ENCODE measurements around the gene SF3B1. TPM values are rescaled to one million over a fixed set of nuclear protein-coding genes. Genes with fewer than 3 reads are reported as not detected.

The SF3B1 gene
- total and polyA plus RNA-seq, 4 donors = 126 to 432 (median 232) TPM

DNA sequence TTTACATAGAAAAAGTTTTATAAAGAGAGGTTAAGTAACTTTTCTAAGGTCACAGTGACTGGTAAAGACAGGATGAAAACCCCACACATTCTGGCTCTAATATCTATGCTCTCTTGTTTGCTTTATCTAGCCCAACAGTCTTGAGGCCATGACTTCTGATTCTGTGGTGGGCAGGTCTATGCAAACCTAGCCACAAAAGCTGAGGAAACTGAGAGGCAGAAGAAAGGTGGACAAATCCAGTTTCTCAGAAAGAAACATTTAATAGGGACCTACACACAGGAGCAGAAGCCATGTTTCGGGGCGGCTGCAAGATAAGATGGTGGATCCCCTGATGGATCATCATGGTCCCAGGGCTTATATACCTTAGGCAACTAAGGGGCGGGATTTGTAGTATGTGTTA is 43.0 kb upstream of the SF3B1 start:
- no peaks in the 10 kb centered on the region for H3K27me3 ChIP-seq (ENCODE audit: control insufficient read depth in 3 of 3, insufficient read depth in 3 of 3, low read length in 2 of 3)
- peaks cover 9 to 34% (median 19%) of the 10 kb centered on the region in 4 donors for H3K36me3 ChIP-seq (ENCODE audit: control insufficient read depth in 4 of 4, insufficient read depth in 4 of 4, low read length in 4 of 4)
- H3K4me1 ChIP-seq (ENCODE audit: control insufficient read depth in 5 of 5, insufficient read depth in 5 of 5, low read length in 5 of 5) = peaks cover 0 to 2% (median 0%) of the 10 kb centered on the region in 5 donors
- ATAC-seq (ENCODE audit: insufficient read depth, low FRiP score) (no peak), DNase-seq (no peak)
- TF ChIP-seq, protein P1, sequence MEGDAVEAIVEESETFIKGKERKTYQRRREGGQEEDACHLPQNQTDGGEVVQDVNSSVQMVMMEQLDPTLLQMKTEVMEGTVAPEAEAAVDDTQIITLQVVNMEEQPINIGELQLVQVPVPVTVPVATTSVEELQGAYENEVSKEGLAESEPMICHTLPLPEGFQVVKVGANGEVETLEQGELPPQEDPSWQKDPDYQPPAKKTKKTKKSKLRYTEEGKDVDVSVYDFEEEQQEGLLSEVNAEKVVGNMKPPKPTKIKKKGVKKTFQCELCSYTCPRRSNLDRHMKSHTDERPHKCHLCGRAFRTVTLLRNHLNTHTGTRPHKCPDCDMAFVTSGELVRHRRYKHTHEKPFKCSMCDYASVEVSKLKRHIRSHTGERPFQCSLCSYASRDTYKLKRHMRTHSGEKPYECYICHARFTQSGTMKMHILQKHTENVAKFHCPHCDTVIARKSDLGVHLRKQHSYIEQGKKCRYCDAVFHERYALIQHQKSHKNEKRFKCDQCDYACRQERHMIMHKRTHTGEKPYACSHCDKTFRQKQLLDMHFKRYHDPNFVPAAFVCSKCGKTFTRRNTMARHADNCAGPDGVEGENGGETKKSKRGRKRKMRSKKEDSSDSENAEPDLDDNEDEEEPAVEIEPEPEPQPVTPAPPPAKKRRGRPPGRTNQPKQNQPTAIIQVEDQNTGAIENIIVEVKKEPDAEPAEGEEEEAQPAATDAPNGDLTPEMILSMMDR (IDR thresholded peaks at IDR 0.05; ENCODE audit: control extremely low read depth, extremely low read depth) = no peak
- peaks cover 0 to 3% (median 0%) of the 10 kb centered on the region in 4 donors for H3K9me3 ChIP-seq (ENCODE audit: control insufficient read depth in 4 of 4, insufficient read depth in 3 of 4, low read length in 3 of 4)
- H3K4me3 ChIP-seq = no peak overlapping the region
- no peak overlapping the region for H3K27ac ChIP-seq (ENCODE audit: low read depth in 1 of 2, low read length in 1 of 2)
- 97 to 99% methylated on average over 3 of the region's 3 CpGs for WGBS, 2 donors
- H3K9ac ChIP-seq (ENCODE audit: insufficient read depth in 1 of 2, low read length in 2 of 2) = no peak overlapping the region

DNA sequence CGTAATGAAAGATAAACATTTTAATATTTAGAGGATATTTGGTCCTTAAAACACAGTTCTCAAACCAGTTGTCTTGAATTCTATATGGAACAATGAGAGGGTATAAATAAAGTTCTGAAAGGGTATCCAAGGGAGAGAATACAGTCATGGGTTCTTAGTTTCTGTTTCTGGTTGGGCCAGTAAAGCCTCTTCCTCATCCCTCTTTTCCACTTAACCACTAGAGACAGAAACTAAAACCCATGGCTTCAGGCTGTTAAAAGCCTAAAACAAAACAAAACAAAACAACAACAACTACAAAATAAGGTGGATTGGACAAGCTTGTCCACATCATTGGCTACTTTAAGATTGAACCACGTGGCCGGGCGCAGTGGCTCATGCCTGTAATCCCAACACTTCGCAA is 37.3 kb upstream of the SF3B1 start:
- Histone ChIP-seq H3K4me1 (ENCODE audit: control insufficient read depth in 5 of 5, insufficient read depth in 5 of 5, low read length in 5 of 5) (no peaks in the 10 kb centered on the region), H3K9ac (ENCODE audit: insufficient read depth in 1 of 2, low read length in 2 of 2) (no peak overlapping the region), H3K36me3 (ENCODE audit: control insufficient read depth in 4 of 4, insufficient read depth in 4 of 4, low read length in 4 of 4) (peaks cover 12 to 49% (median 25%) of the 10 kb centered on the region in 4 donors), H3K9me3 (ENCODE audit: control insufficient read depth in 4 of 4, insufficient read depth in 3 of 4, low read length in 3 of 4) (no peaks in the 10 kb centered on the region), H3K27me3 (ENCODE audit: control insufficient read depth in 3 of 3, insufficient read depth in 3 of 3, low read length in 2 of 3) (no peaks in the 10 kb centered on the region), H3K4me3 (no peak overlapping the region), H3K27ac (ENCODE audit: low read depth in 1 of 2, low read length in 1 of 2) (no peak overlapping the region)
- TF ChIP-seq, protein P1 (IDR thresholded peaks at IDR 0.05; ENCODE audit: control extremely low read depth, extremely low read depth) = no peak
- WGBS, 2 donors = 94 to 98% methylated on average over 5 of the region's 5 CpGs
- DNase-seq = no peak
- ATAC-seq (ENCODE audit: insufficient read depth, low FRiP score) = no peak

DNA sequence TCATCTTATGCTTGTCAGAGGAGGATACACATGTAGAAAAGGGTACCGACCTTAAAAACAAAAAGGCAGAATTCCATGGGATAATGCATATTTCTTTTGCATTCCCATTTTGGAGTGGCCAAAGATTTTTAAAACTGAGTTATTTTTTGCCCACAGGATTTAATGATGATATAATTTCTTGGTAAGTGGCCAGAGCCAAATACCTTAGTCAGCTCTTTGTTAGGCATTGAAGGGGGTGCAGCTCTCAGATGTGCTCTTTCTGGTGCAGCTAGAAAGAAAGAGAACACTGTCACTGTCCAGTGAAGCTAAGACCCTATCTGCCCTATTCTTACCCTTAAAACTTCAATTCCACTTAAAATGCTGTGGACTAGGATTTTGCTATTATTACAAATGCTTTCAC is 29.3 kb upstream of the SF3B1 start:
- TF ChIP-seq, protein P1 (IDR thresholded peaks at IDR 0.05; ENCODE audit: control extremely low read depth, extremely low read depth) = no peak
- Histone ChIP-seq H3K9ac (ENCODE audit: insufficient read depth in 1 of 2, low read length in 2 of 2) (no peak overlapping the region), H3K9me3 (ENCODE audit: control insufficient read depth in 4 of 4, insufficient read depth in 3 of 4, low read length in 3 of 4) (no peaks in the 10 kb centered on the region), H3K4me1 (ENCODE audit: control insufficient read depth in 5 of 5, insufficient read depth in 5 of 5, low read length in 5 of 5) (peaks cover 0 to 7% (median under 1%) of the 10 kb centered on the region in 5 donors), H3K27ac (ENCODE audit: low read depth in 1 of 2, low read length in 1 of 2) (no peak overlapping the region), H3K4me3 (no peak overlapping the region), H3K27me3 (ENCODE audit: control insufficient read depth in 3 of 3, insufficient read depth in 3 of 3, low read length in 2 of 3) (no peaks in the 10 kb centered on the region), H3K36me3 (ENCODE audit: control insufficient read depth in 4 of 4, insufficient read depth in 4 of 4, low read length in 4 of 4) (peaks cover 10 to 27% (median 19%) of the 10 kb centered on the region in 4 donors)
- WGBS, 2 donors = 76 to 78% methylated on average over 1 of the region's 1 CpG
- ATAC-seq (ENCODE audit: insufficient read depth, low FRiP score) (no peak), DNase-seq (peak in 2 of 3 donors; percentile 53 to 61)

DNA sequence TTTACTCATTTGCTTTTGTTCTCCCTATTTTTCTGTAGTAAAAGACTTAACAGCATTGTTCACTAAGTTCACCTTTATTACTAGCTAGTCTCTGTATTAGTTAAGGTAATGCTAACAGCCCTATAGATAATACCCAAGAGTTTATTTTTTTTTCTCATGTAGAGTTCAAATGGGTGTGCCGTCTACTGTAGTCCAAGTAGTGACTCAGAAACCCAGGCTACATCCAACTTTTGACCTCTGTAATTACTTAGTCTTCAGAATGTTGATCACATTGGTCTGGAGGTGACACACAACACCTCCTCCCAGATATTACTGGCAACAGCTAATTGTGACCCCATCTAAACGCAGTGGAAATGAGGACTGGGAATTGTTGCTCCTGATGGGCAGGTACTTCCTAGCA is 26.2 kb upstream of the SF3B1 start:
- ATAC-seq (ENCODE audit: insufficient read depth, low FRiP score) = no peak
- Histone ChIP-seq H3K9me3 (ENCODE audit: control insufficient read depth in 4 of 4, insufficient read depth in 3 of 4, low read length in 3 of 4) (no peaks in the 10 kb centered on the region), H3K27me3 (ENCODE audit: control insufficient read depth in 3 of 3, insufficient read depth in 3 of 3, low read length in 2 of 3) (no peaks in the 10 kb centered on the region), H3K27ac (ENCODE audit: low read depth in 1 of 2, low read length in 1 of 2) (no peak overlapping the region), H3K4me1 (ENCODE audit: control insufficient read depth in 5 of 5, insufficient read depth in 5 of 5, low read length in 5 of 5) (peaks cover 0 to 7% (median 3%) of the 10 kb centered on the region in 5 donors), H3K4me3 (no peak overlapping the region), H3K36me3 (ENCODE audit: control insufficient read depth in 4 of 4, insufficient read depth in 4 of 4, low read length in 4 of 4) (peaks cover 5 to 19% (median 13%) of the 10 kb centered on the region in 4 donors), H3K9ac (ENCODE audit: insufficient read depth in 1 of 2, low read length in 2 of 2) (no peak overlapping the region)
- TF ChIP-seq, protein P1 (IDR thresholded peaks at IDR 0.05; ENCODE audit: control extremely low read depth, extremely low read depth) = no peak
- DNase-seq = no peak
- WGBS, 2 donors = 90 to 96% methylated on average over 2 of the region's 2 CpGs
